ENCODE data around the gene IL17C. TPM values are rescaled to one million over a fixed set of nuclear protein-coding genes. Genes with fewer than 3 reads are reported as not detected.

The IL17C gene
- total and polyA plus RNA-seq, 9 donors: not detected

- no peak overlapping the region for H3K4me3 ChIP-seq
- H3K27ac ChIP-seq: no peak overlapping the region
- no peaks in the 10 kb centered on the region for H3K27me3 ChIP-seq
- intact Hi-C loops (cut with DNase I): no loop called here
- no peak for DNase-seq
- no peaks in the 10 kb centered on the region for H3K36me3 ChIP-seq
- H3K4me1 ChIP-seq (ENCODE audit: insufficient read depth): no peaks in the 10 kb centered on the region
- no peaks in the 10 kb centered on the region for H3K9me3 ChIP-seq
- 81 to 89% (median 83%) methylated on average over 26 to 32 of the region's 32 CpGs for WGBS, 3 donors
- no peak for TF ChIP-seq CTCF (IDR thresholded peaks at IDR 0.05)
- TF ChIP-seq POLR2A (IDR thresholded peaks at IDR 0.05): no peak
- TF ChIP-seq EP300 (IDR thresholded peaks at IDR 0.05): no peak
Measured at GRCh38 chr16:88653596-88654362, 15.4 kb downstream of the IL17C start.

- intact Hi-C loops (cut with DNase I): no loop called here
Measured at GRCh38 chr16:88654363-88655052, 16.1 kb downstream of the IL17C start.

GRCh38 chr16:88655053-88655732 lies 16.8 kb downstream of the IL17C start:
- 92 to 96% (median 94%) methylated on average over 50 of the region's 50 CpGs for WGBS, 3 donors
- no peak for TF ChIP-seq CTCF (IDR thresholded peaks at IDR 0.05)
- TF ChIP-seq EP300 (IDR thresholded peaks at IDR 0.05): no peak
- no peak for TF ChIP-seq POLR2A (IDR thresholded peaks at IDR 0.05)
- Histone ChIP-seq H3K4me3 (no peak overlapping the region), H3K9me3 (no peaks in the 10 kb centered on the region), H3K36me3 (no peaks in the 10 kb centered on the region), H3K27ac (no peak overlapping the region), H3K27me3 (no peaks in the 10 kb centered on the region), H3K4me1 (ENCODE audit: insufficient read depth) (no peaks in the 10 kb centered on the region)
- intact Hi-C loops (cut with DNase I): no loop called here
- no peak for DNase-seq

More at GRCh38 chr16:88654363-88655052, 16.1 kb downstream of the IL17C start:
- WGBS, 3 donors: 85 to 88% (median 86%) methylated on average over 26 to 28 of the region's 28 CpGs
- TF ChIP-seq POLR2A (IDR thresholded peaks at IDR 0.05): no peak
- TF ChIP-seq CTCF (IDR thresholded peaks at IDR 0.05): no peak
- H3K4me3 ChIP-seq: no peak overlapping the region
- no peak overlapping the region for H3K27ac ChIP-seq
- no peaks in the 10 kb centered on the region for H3K36me3 ChIP-seq
- H3K9me3 ChIP-seq: no peaks in the 10 kb centered on the region
- no peak for DNase-seq
- H3K27me3 ChIP-seq: no peaks in the 10 kb centered on the region
- no peaks in the 10 kb centered on the region for H3K4me1 ChIP-seq (ENCODE audit: insufficient read depth)

GRCh38 chr16:88655733-88656281 lies 17.4 kb downstream of the IL17C start:
- no peak for DNase-seq
- intact Hi-C loops (cut with DNase I): no loop called here
- no peak overlapping the region for H3K4me3 ChIP-seq
- H3K27me3 ChIP-seq: no peaks in the 10 kb centered on the region
- 90 to 92% (median 92%) methylated on average over 29 of the region's 29 CpGs for WGBS, 3 donors
- no peaks in the 10 kb centered on the region for H3K4me1 ChIP-seq (ENCODE audit: insufficient read depth)
- H3K9me3 ChIP-seq: no peaks in the 10 kb centered on the region
- no peak for TF ChIP-seq CTCF (IDR thresholded peaks at IDR 0.05)
- no peak for TF ChIP-seq EP300 (IDR thresholded peaks at IDR 0.05)
- no peak for TF ChIP-seq POLR2A (IDR thresholded peaks at IDR 0.05)
- H3K36me3 ChIP-seq: no peaks in the 10 kb centered on the region
- no peak overlapping the region for H3K27ac ChIP-seq

Measured in ovary (tissue), 9 donors.